Measurements from ENCODE around the gene CT47A7. TPM values are rescaled to one million over a fixed set of nuclear protein-coding genes. Genes with fewer than 3 reads are reported as not detected.

CT47A7 gene
- total RNA-seq: not detected in 2 replicates

GRCh38 chrX:120956500-120956899 lies at the start of gene CT47A7:
CT47A7 (minus strand) TSS chrX:120956600; CDS start chrX:120956345, 255 bp downstream.

GRCh38 chrX:120985660-120986059 lies 29.3 kb upstream of the CT47A7 start, which contains the start of gene CT47A1:
CT47A1 (minus strand) TSS chrX:120985760; CDS start chrX:120985529, 231 bp downstream.

Other genes starting within 250 kb of the CT47A7 start
- gene CT47B1, start 80.7 kb downstream of the CT47A7 start, total RNA-seq: not detected in 2 replicates
- gene CT47A11, start 19.4 kb downstream of the CT47A7 start, total RNA-seq: not detected in 2 replicates
- gene CT47A10, start 14.6 kb downstream of the CT47A7 start, total RNA-seq: not detected in 2 replicates
- not detected in 2 replicates for gene CT47A9, start 9.7 kb downstream of the CT47A7 start, total RNA-seq
- gene CT47A8, start 4.9 kb downstream of the CT47A7 start, total RNA-seq: not detected in 2 replicates
- not detected in 2 replicates for gene CT47A6, start 4.9 kb upstream of the CT47A7 start, total RNA-seq
- gene CT47A5, start 9.7 kb upstream of the CT47A7 start, total RNA-seq: not detected in 2 replicates
- gene CT47A4, start 14.6 kb upstream of the CT47A7 start, total RNA-seq: not detected in 2 replicates
- gene CT47A3, start 19.5 kb upstream of the CT47A7 start, total RNA-seq: not detected in 2 replicates
- gene CT47A2, start 24.3 kb upstream of the CT47A7 start, total RNA-seq: not detected in 2 replicates
- not detected in 2 replicates for gene CT47A1, start 29.2 kb upstream of the CT47A7 start, total RNA-seq
- 0.15 and 0.34 TPM in 2 replicates for gene GLUD2, start 91.0 kb upstream of the CT47A7 start, total RNA-seq